IMR-90 (cell line): ENCODE results near the gene FDX1. TPM values are rescaled to one million over a fixed set of nuclear protein-coding genes. Genes with fewer than 3 reads are reported as not detected.

Experiments
- ATAC-seq: fragments of 200-7000 bp; cut with Tn5 transposase; 2 replicates; pipeline ENCODE4 v1.9.1; 2020; ENCODE audit warnings: low read depth, mild to moderate bottlenecking, moderate library complexity
- BruUV-seq: library from RNA; stranded (reverse); fragments of 400-500 nt; replicated peaks from 2 replicates; lab custom pipeline; 2021; lab: Mats Ljungman, UMichigan
- CTCF ChIA-PET: fragments of 300-600 bp; formaldehyde crosslinking; extraction: SDS; loops from one replicate; lab custom pipeline; 2021; ENCODE audit warnings: antibody characterized with exemption; lab: Yijun Ruan, JAX
- POLR2A ChIA-PET: fragments of 300-600 bp; sonication (Branson Sonifier 250); formaldehyde crosslinking; loops from one replicate; lab custom pipeline; 2022; ENCODE audit warnings: antibody characterized with exemption; ENCODE audit not compliant: unreplicated experiment; lab: Charles Lee
- DNase-seq: peaks from one replicate; pipeline ENCODE4 v3.0.0; 2013
- H2AFZ ChIP-seq: replicated peaks from 2 replicates; pipeline ENCODE3; 2013; ENCODE audit warnings: low read length, mild to moderate bottlenecking; ENCODE audit not compliant: poor library complexity
- H2AK5ac ChIP-seq: 2 replicates; pipeline ENCODE4 v1.6.1; 2013; ENCODE audit warnings: low read depth, low read length, inconsistent platforms
- H2AK9ac ChIP-seq: replicated peaks from 2 replicates; pipeline ENCODE3; 2013; ENCODE audit warnings: mild to moderate bottlenecking, low read depth, low read length, moderate library complexity; ENCODE audit not compliant: poor library complexity
- H2BK120ac ChIP-seq: 2 replicates; pipeline ENCODE4 v1.6.1; 2013; ENCODE audit warnings: low read depth, low read length, inconsistent platforms
- H2BK15ac ChIP-seq: 3 replicates; pipeline ENCODE4 v1.6.1; 2013; ENCODE audit warnings: low read depth, low read length, inconsistent platforms
- H2BK20ac ChIP-seq: 2 replicates; pipeline ENCODE4 v1.6.1; 2013; ENCODE audit warnings: low read depth, mild to moderate bottlenecking, inconsistent platforms, low read length, moderate library complexity
- H2BK5ac ChIP-seq: 2 replicates; pipeline ENCODE4 v1.6.1; 2013; ENCODE audit warnings: mild to moderate bottlenecking, low read depth, low read length, inconsistent platforms; ENCODE audit not compliant: poor library complexity, severe bottlenecking
- H3K14ac ChIP-seq: replicated peaks from 2 replicates; pipeline ENCODE4 v1.6.1; 2013; ENCODE audit warnings: low read depth, low read length, inconsistent platforms
- H3K18ac ChIP-seq: 2 replicates; pipeline ENCODE4 v1.6.1; 2013; ENCODE audit warnings: low read depth, low read length, control low read depth
- H3K23ac ChIP-seq: 2 replicates; pipeline ENCODE4 v1.6.1; 2013; ENCODE audit warnings: low read depth, low read length, inconsistent platforms
- H3K27ac ChIP-seq: 2 replicates; pipeline ENCODE4 v1.5.1; 2013; ENCODE audit warnings: mild to moderate bottlenecking, control low read depth, low read length; ENCODE audit not compliant: insufficient read depth
- H3K27me3 ChIP-seq: 2 replicates; pipeline ENCODE4 v1.6.1; 2013; ENCODE audit warnings: low read length; ENCODE audit not compliant: control insufficient read depth, insufficient read depth
- H3K36me3 ChIP-seq: 2 replicates; pipeline ENCODE4 v1.6.1; 2013; ENCODE audit warnings: low read length, mixed read lengths; ENCODE audit not compliant: control insufficient read depth, insufficient read depth
- H3K4ac ChIP-seq: 2 replicates; pipeline ENCODE4 v1.6.1; 2013; ENCODE audit warnings: low read depth, low read length, inconsistent platforms
- H3K4me1 ChIP-seq: 2 replicates; pipeline ENCODE4 v1.6.1; 2013; ENCODE audit warnings: low read length, mixed read lengths; ENCODE audit not compliant: control insufficient read depth, insufficient read depth
- H3K4me2 ChIP-seq: 2 replicates; pipeline ENCODE4 v1.6.1; 2013; ENCODE audit warnings: low read depth, mild to moderate bottlenecking, control low read depth, low read length, moderate library complexity
- H3K4me3 ChIP-seq: 2 replicates; pipeline ENCODE4 v1.5.1; 2013; ENCODE audit warnings: low read depth, mild to moderate bottlenecking, control low read depth, low read length, moderate library complexity; ENCODE audit not compliant: insufficient read depth
- H3K56ac ChIP-seq: 2 replicates; pipeline ENCODE4 v1.6.1; 2013; ENCODE audit warnings: low read length, inconsistent platforms; ENCODE audit not compliant: insufficient read depth; ENCODE audit errors: extremely low read depth
- H3K79me1 ChIP-seq, 2 experiments: 2 replicates each; pipeline ENCODE4 v1.6.1; 2013; ENCODE audit warnings: low read length in 2 of 2, inconsistent platforms in 1 of 2, low read depth in 1 of 2
- H3K9ac ChIP-seq: 2 replicates; pipeline ENCODE4 v1.6.1; 2013; ENCODE audit warnings: low read depth, low read length, control low read depth
- H3K9me1 ChIP-seq: 2 replicates; pipeline ENCODE4 v1.6.1; 2013; ENCODE audit warnings: low read length, inconsistent platforms; ENCODE audit not compliant: insufficient read depth
- H3K9me3 ChIP-seq: 2 replicates; pipeline ENCODE4 v1.6.1; 2013; ENCODE audit warnings: low read length; ENCODE audit not compliant: control insufficient read depth, insufficient read depth
- H4K20me1 ChIP-seq: 2 replicates; pipeline ENCODE4 v1.6.1; 2013; ENCODE audit warnings: low read length, inconsistent platforms; ENCODE audit not compliant: insufficient read depth
- H4K5ac ChIP-seq: 2 replicates; pipeline ENCODE4 v1.6.1; 2013; ENCODE audit warnings: mild to moderate bottlenecking, low read depth, low read length, control low read depth
- H4K8ac ChIP-seq, 2 experiments: 2 replicates each; pipeline ENCODE4 v1.6.1; 2013; ENCODE audit warnings: low read depth in 2 of 2, low read length in 2 of 2, control low read depth in 1 of 2, inconsistent platforms in 1 of 2
- H4K91ac ChIP-seq: 2 replicates; pipeline ENCODE4 v1.6.1; 2013; ENCODE audit warnings: low read depth, low read length, inconsistent platforms; ENCODE audit not compliant: insufficient read depth
- BHLHE40 ChIP-seq: fragments of 150-350 bp; IDR thresholded peaks from 2 replicates; pipeline ENCODE4 v1.6.1; 2016; ENCODE audit warnings: mild to moderate bottlenecking, low read depth, low read length
- CEBPB ChIP-seq: IDR thresholded peaks from 2 replicates; pipeline ENCODE4 v1.6.1; 2012; ENCODE audit warnings: low read depth, low read length, improper control_type of control experiment
- CHD1 ChIP-seq: IDR thresholded peaks from 2 replicates; pipeline ENCODE4 v1.6.1; 2012; ENCODE audit warnings: low read depth, low read length, improper control_type of control experiment
- CTCF ChIP-seq: conservative IDR thresholded peaks from 2 replicates; pipeline ENCODE4 v1.5.1; 2012; ENCODE audit warnings: mild to moderate bottlenecking, low read depth, low read length, improper control_type of control experiment
- ELK1 ChIP-seq: fragments of 150-350 bp; IDR thresholded peaks from 2 replicates; pipeline ENCODE4 v1.6.1; 2016; ENCODE audit warnings: low read depth, mild to moderate bottlenecking, low read length, moderate library complexity, borderline replicate concordance
- FOS ChIP-seq: fragments of 150-350 bp; IDR thresholded peaks from 2 replicates; pipeline ENCODE4 v1.6.1; 2016; ENCODE audit warnings: low read depth, low read length
- MAFK ChIP-seq: IDR thresholded peaks from 2 replicates; pipeline ENCODE4 v1.6.1; 2012; ENCODE audit warnings: low read depth, low read length, improper control_type of control experiment
- MAZ ChIP-seq: IDR thresholded peaks from 2 replicates; pipeline ENCODE4 v1.6.1; 2012; ENCODE audit warnings: low read depth, mild to moderate bottlenecking, low read length, improper control_type of control experiment, moderate library complexity, borderline replicate concordance
- RCOR1 ChIP-seq: IDR thresholded peaks from 2 replicates; pipeline ENCODE4 v1.6.1; 2012; ENCODE audit warnings: mild to moderate bottlenecking, low read length, improper control_type of control experiment; ENCODE audit not compliant: insufficient replicate concordance
- SMC3 ChIP-seq: fragments of 150-350 bp; IDR thresholded peaks from 2 replicates; pipeline ENCODE4 v1.6.1; 2016; ENCODE audit warnings: low read depth, mild to moderate bottlenecking, antibody characterized with exemption, low read length, moderate library complexity
- WGBS, 2 experiments: methylation state at CpG; one replicate each; pipeline versions ENCODE4 v1.1.5 to v1.1.7; 2013; ENCODE audit warnings: missing lambda C conversion rate in 2 of 2; ENCODE audit not compliant: insufficient read length in 1 of 2; ENCODE audit errors: extremely low coverage in 2 of 2; 5-methylcytosine and 5-hydroxymethylcytosine counted together
- dilution Hi-C: fragments of 300-500 bp; cut with HindIII; formaldehyde crosslinking; loops from one replicate; pipeline ENCODE4 v1.14.3; 2018; ENCODE audit warnings: low sequenced_read_pairs; ENCODE audit not compliant: unreplicated experiment
- in situ Hi-C: fragments of 300-500 bp; cut with MboI; formaldehyde crosslinking; loops from 3 replicates; pipeline ENCODE4 v1.14.3; 2019; ENCODE audit warnings: low sequenced_read_pairs, inconsistent platforms, mixed read lengths
- intact Hi-C: fragments of 100-400 bp; cut with micrococcal nuclease; formaldehyde crosslinking; loops from 2 replicates; pipeline ENCODE4 v1.10.0; 2022
- polyA plus RNA-seq, 3 experiments: library from polyadenylated mRNA; depleted of rRNA; stranded (reverse); fragments of >200 nt; gene quantifications; 2 replicates each; pipeline ENCODE4 v1.2.3, GENCODE V29; 2012; ENCODE audit warnings: low replicate concordance in 1 of 3
- total RNA-seq: library from RNA; depleted of rRNA; stranded (reverse); fragments of >200 nt; gene quantifications from 2 replicates; pipeline ENCODE4 v1.2.3, GENCODE V29; 2012

Gene FDX1
- total and polyA plus RNA-seq, 2 of the 4 experiments (the other 2 are of a cell fraction), result 4.3 to 5.1 TPM

DNA sequence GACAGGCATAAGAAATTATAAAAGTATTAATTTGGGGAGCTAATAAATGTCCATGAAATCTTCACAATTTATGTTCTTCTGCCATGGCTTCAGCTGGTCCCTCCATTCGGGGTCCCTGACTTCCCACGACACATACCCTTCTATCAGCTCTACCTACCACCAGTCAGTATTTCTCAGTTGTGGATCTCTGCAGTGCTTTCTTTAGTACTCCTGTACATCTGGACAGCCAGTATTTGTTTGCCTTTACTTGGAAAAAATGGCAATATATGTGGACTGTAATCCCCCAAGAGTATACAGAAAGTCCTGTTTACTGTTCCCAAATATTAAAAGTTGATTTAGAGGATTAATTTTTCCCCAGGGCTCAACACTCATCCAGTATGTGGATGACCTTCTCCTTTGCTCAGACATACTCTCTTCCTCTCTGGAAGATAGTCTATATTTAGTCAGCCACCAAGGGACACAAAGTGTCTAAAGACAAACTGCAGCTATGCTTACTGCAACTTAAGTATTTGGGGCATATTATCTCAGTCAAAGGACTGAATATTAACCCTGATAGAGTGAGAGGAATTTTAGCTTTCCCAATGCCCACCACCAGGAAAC, 7.3 kb upstream of the FDX1 start:
- no peak for DNase-seq
- H3K79me1 ChIP-seq, result no peaks in the 10 kb centered on the region
- H3K9ac ChIP-seq, result no peak overlapping the region
- H2BK20ac ChIP-seq, result no peak overlapping the region
- ATAC-seq, result no peak
- no peak overlapping the region for H3K23ac ChIP-seq
- peaks cover 2% of the 10 kb centered on the region; the same call in 1 of the 2 replicates for H3K4me1 ChIP-seq
- H4K20me1 ChIP-seq, result no peaks in the 10 kb centered on the region
- H3K4me3 ChIP-seq, result no peak overlapping the region
- no peak overlapping the region for H3K4ac ChIP-seq
- POLR2A ChIA-PET, result no interaction called here
- H2AFZ ChIP-seq, result no peak overlapping the region
- H3K18ac ChIP-seq, result no peak overlapping the region
- in situ Hi-C loops (no loop called here), dilution Hi-C loops (no loop called here), intact Hi-C loops (no loop called here)
- H3K9me1 ChIP-seq, result peaks cover 3% of the 10 kb centered on the region; the same call in 1 of the 2 replicates
- no peak overlapping the region for H3K14ac ChIP-seq
- H2AK9ac ChIP-seq, result no peak overlapping the region
- no peak overlapping the region for H2BK15ac ChIP-seq
- H4K91ac ChIP-seq, result no peak overlapping the region
- H3K56ac ChIP-seq, result no peak overlapping the region
- H2BK120ac ChIP-seq, result no peak overlapping the region
- no peak overlapping the region for H4K8ac ChIP-seq
- H3K27me3 ChIP-seq, result no peaks in the 10 kb centered on the region
- WGBS, 2 experiments, result no CpG with 5 or more reads among the region's 2 CpGs
- H3K9me3 ChIP-seq, result no peaks in the 10 kb centered on the region; the same call in 1 of the 2 replicates
- no TSS peak for BruUV-seq
- TF ChIP-seq CHD1 (no peak), CTCF (no peak), CEBPB (no peak), SMC3 (no peak), ELK1 (no peak), RCOR1 (no peak), MAFK (no peak), FOS (no peak), MAZ (no peak), BHLHE40 (no peak)
- no peaks in the 10 kb centered on the region for H3K36me3 ChIP-seq
- no peak overlapping the region for H2AK5ac ChIP-seq
- no peak overlapping the region for H3K27ac ChIP-seq
- no peak overlapping the region for H2BK5ac ChIP-seq
- H4K5ac ChIP-seq, result no peak overlapping the region
- CTCF ChIA-PET, result no interaction called here
- H3K4me2 ChIP-seq, result no peak overlapping the region
